HCEC 1CT (cell line): ENCODE data around the gene IER5L.

ENCODE experiments used
- DNase-seq: peaks from one replicate; pipeline ENCODE4 v3.0.0-alpha.2; 2017

IER5L gene

GRCh38 chr9:129160712-129161533 is 17.1 kb downstream of the IER5L start:
- DNase-seq = peak; percentile 42

GRCh38 chr9:129156163-129156562 is 21.9 kb downstream of the IER5L start:
- DNase-seq = no peak

GRCh38 chr9:129154866-129155477 is 23.1 kb downstream of the IER5L start:
- no peak for DNase-seq

- DNase-seq = no peak
Observed at GRCh38 chr9:129151469-129151868, 26.6 kb downstream of the IER5L start.

- DNase-seq = no peak
Observed at GRCh38 chr9:129150672-129151211, 27.3 kb downstream of the IER5L start.

GRCh38 chr9:129150122-129150521 is 27.9 kb downstream of the IER5L start:
- no peak for DNase-seq

GRCh38 chr9:129149442-129149841 is 28.6 kb downstream of the IER5L start:
- DNase-seq = no peak

GRCh38 chr9:129148463-129149204 is 29.4 kb downstream of the IER5L start:
- DNase-seq = no peak

- no peak for DNase-seq
Observed at GRCh38 chr9:129146441-129146941, 31.6 kb downstream of the IER5L start.

- peak; percentile 43 for DNase-seq
Observed at GRCh38 chr9:129145841-129146292, 32.2 kb downstream of the IER5L start.

- no peak for DNase-seq
Observed at GRCh38 chr9:129145316-129145715, 32.7 kb downstream of the IER5L start.

- DNase-seq = peak; percentile 86
Observed at GRCh38 chr9:129143031-129143927, 34.8 kb downstream of the IER5L start.

GRCh38 chr9:129142138-129142935 is 35.7 kb downstream of the IER5L start:
- no peak for DNase-seq

- DNase-seq = peak; percentile 86
Observed at GRCh38 chr9:129141066-129142041, 36.7 kb downstream of the IER5L start.

GRCh38 chr9:129140397-129141065 is 37.5 kb downstream of the IER5L start:
- DNase-seq = peak; percentile 38

- DNase-seq = peak; percentile 98
Observed at GRCh38 chr9:129139993-129140396, 38.1 kb downstream of the IER5L start.

GRCh38 chr9:129139233-129139992 is 38.6 kb downstream of the IER5L start:
- DNase-seq = peak; percentile 84

- DNase-seq = peak; percentile 45
Observed at GRCh38 chr9:129138476-129139232, 39.4 kb downstream of the IER5L start.
